ENCODE data around the gene AP3B2. TPM values are rescaled to one million over a fixed set of nuclear protein-coding genes. Genes with fewer than 3 reads are reported as not detected.

AP3B2 gene
- total RNA-seq, 1 experiment from 2014 or later = 7.5 TPM

DNA sequence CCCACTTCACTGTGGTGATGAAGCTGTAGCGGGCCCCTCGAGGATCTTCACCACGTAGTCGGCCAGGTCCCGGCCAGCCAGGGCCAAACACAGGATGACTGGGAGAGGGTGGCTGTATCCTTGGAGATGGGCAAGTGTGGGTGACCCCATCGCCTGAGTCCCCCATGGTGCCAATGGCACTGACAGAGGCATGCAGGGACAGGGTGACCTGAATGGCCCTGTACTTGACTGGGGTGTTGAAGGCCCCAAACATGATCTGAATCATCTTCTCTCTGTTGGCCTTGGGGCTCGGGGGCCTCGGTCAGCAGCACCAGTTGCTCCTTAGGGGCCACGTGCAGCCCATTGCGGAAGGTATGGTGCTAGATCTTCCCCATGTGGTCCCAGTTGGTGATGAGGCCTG is 17.1 kb upstream of the AP3B2 start:
- Mint-ChIP-seq H3K4me3 (ENCODE audit: unreplicated experiment) (no peak overlapping the region), H3K4me1 (ENCODE audit: insufficient read depth, unreplicated experiment) (no peaks in the 10 kb centered on the region), H3K27me3 (ENCODE audit: insufficient read depth, unreplicated experiment) (no peaks in the 10 kb centered on the region), H3K36me3 (ENCODE audit: insufficient read depth, unreplicated experiment) (no peaks in the 10 kb centered on the region), H3K9me3 (ENCODE audit: unreplicated experiment) (no peaks in the 10 kb centered on the region), H3K27ac (ENCODE audit: low read depth, unreplicated experiment) (no peak overlapping the region)
- DNase-seq (ENCODE audit: unreplicated experiment) = no peak
- intact Hi-C loops (cut with micrococcal nuclease) = no loop called here
- ChIA-PET POLR2A (no interaction called here), CTCF (no interaction called here)
- TF ChIP-seq, protein P1, sequence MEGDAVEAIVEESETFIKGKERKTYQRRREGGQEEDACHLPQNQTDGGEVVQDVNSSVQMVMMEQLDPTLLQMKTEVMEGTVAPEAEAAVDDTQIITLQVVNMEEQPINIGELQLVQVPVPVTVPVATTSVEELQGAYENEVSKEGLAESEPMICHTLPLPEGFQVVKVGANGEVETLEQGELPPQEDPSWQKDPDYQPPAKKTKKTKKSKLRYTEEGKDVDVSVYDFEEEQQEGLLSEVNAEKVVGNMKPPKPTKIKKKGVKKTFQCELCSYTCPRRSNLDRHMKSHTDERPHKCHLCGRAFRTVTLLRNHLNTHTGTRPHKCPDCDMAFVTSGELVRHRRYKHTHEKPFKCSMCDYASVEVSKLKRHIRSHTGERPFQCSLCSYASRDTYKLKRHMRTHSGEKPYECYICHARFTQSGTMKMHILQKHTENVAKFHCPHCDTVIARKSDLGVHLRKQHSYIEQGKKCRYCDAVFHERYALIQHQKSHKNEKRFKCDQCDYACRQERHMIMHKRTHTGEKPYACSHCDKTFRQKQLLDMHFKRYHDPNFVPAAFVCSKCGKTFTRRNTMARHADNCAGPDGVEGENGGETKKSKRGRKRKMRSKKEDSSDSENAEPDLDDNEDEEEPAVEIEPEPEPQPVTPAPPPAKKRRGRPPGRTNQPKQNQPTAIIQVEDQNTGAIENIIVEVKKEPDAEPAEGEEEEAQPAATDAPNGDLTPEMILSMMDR (IDR thresholded peaks at IDR 0.05; ENCODE audit: unreplicated experiment) = no peak
- BruUV-seq (replicated peaks) = no TSS peak

DNA sequence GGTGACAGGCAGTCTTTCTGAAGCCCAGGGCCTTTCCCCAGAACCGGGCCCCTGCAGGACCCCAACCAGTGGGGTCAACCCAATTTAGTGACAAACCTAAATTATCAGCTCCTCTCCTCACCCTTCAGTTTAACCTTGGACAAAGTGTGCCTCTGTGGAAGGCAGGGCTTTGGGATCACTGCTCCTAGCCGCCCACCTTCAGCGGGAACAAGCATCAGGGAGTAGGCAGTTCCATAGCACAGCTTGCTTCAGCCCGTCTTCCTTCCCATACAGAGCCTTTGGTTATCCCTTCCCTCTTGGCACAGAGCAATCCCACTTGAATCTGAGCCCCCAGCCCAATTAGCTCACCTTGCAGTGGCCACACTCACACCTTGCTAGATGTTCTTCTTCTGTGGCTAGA is 5.3 kb upstream of the AP3B2 start:
- ChIA-PET CTCF (no interaction called here), POLR2A (interaction anchor here (0.7 kb wide), 1 partner anchor 62 kb away, joined by 3 read pairs; no protein-coding TSS in a partner anchor)
- Mint-ChIP-seq H3K4me3 (ENCODE audit: unreplicated experiment) (no peak overlapping the region), H3K27me3 (ENCODE audit: insufficient read depth, unreplicated experiment) (peaks cover 12% of the 10 kb centered on the region), H3K4me1 (ENCODE audit: insufficient read depth, unreplicated experiment) (no peaks in the 10 kb centered on the region), H3K27ac (ENCODE audit: low read depth, unreplicated experiment) (no peak overlapping the region), H3K36me3 (ENCODE audit: insufficient read depth, unreplicated experiment) (no peaks in the 10 kb centered on the region), H3K9me3 (ENCODE audit: unreplicated experiment) (no peaks in the 10 kb centered on the region)
- BruUV-seq (replicated peaks) = no TSS peak
- intact Hi-C loops (cut with micrococcal nuclease) = no loop called here
- DNase-seq (ENCODE audit: unreplicated experiment) = no peak
- TF ChIP-seq, protein P1 (IDR thresholded peaks at IDR 0.05; ENCODE audit: unreplicated experiment) = no peak

DNA sequence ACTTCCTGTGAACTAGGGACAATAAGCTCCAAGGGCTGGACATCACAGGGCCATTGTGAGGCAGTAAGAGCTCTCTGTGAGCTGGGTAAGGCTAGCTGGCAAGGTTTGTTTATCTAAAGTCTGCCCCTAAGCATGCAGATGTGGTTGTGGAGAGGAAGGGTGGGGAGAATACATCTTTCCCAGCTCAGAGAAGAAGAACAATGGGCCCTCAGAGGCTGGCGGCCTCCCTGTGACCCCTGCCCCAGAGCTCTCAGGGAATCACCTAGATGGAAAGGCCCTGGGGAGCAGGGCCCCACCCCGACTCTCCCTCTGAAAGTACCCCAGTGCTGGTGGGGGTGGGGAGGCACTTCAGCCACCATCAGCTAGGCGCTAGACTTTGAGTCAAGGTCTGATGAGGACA is 4.3 kb upstream of the AP3B2 start:
- no TSS peak for BruUV-seq (replicated peaks)
- Mint-ChIP-seq H3K4me1 (ENCODE audit: insufficient read depth, unreplicated experiment) (no peaks in the 10 kb centered on the region), H3K36me3 (ENCODE audit: insufficient read depth, unreplicated experiment) (no peaks in the 10 kb centered on the region), H3K9me3 (ENCODE audit: unreplicated experiment) (no peaks in the 10 kb centered on the region), H3K4me3 (ENCODE audit: unreplicated experiment) (no peak overlapping the region), H3K27me3 (ENCODE audit: insufficient read depth, unreplicated experiment) (peaks cover 2% of the 10 kb centered on the region), H3K27ac (ENCODE audit: low read depth, unreplicated experiment) (no peak overlapping the region)
- CTCF ChIA-PET = interaction anchor here (0.6 to 0.8 kb wide), 2 partner anchors 286 to 461 kb away, joined by 4 to 5 read pairs; no protein-coding TSS in a partner anchor
- POLR2A ChIA-PET = interaction anchor here (0.7 kb wide), 1 partner anchor 63 kb away, joined by 3 read pairs; no protein-coding TSS in a partner anchor
- no peak for DNase-seq (ENCODE audit: unreplicated experiment)
- TF ChIP-seq, protein P1 (IDR thresholded peaks at IDR 0.05; ENCODE audit: unreplicated experiment) = no peak
- intact Hi-C loops (cut with micrococcal nuclease) = no loop called here

DNA sequence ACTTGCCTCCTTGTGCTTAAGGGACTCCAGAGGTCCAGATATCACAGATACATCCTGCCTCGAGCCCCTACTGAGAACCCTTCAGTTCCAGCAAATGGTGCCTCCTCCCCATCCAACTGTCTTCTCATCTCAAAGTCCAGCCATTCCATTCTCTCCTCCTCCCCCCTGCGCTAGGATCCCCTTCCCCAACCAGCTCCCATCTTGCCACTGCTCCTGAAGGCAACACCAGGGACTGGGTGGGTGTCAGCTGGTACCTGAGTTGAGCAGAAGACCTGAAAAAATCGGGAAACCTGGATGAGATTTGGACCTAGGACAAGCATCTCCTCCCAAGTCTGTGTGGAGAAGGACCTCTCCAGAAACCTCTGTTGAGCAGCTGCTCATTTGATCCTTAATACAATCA is 2.4 kb upstream of the AP3B2 start:
- no peaks in the 10 kb centered on the region for H3K27me3 Mint-ChIP-seq (ENCODE audit: insufficient read depth, unreplicated experiment)
- ChIA-PET POLR2A (interaction anchor here (1.8 kb wide), 1 partner anchor 38 kb away, joined by 8 read pairs; no protein-coding TSS in a partner anchor), CTCF (no interaction called here)
- TF ChIP-seq, protein P1 (IDR thresholded peaks at IDR 0.05; ENCODE audit: unreplicated experiment) = no peak
- intact Hi-C loops (cut with micrococcal nuclease) = no loop called here
- H3K36me3 Mint-ChIP-seq (ENCODE audit: insufficient read depth, unreplicated experiment) = no peaks in the 10 kb centered on the region
- BruUV-seq (replicated peaks) = no TSS peak
- no peak for DNase-seq (ENCODE audit: unreplicated experiment)
- H3K4me3 Mint-ChIP-seq (ENCODE audit: unreplicated experiment) = no peak overlapping the region
- no peaks in the 10 kb centered on the region for H3K9me3 Mint-ChIP-seq (ENCODE audit: unreplicated experiment)
- no peak overlapping the region for H3K27ac Mint-ChIP-seq (ENCODE audit: low read depth, unreplicated experiment)
- H3K4me1 Mint-ChIP-seq (ENCODE audit: insufficient read depth, unreplicated experiment) = no peaks in the 10 kb centered on the region
